GM12873 (cell line): ENCODE measurements around the gene TMEM187.

Experiments
- CTCF ChIP-seq: IDR thresholded peaks from 2 replicates; pipeline ENCODE4 v1.5.1; 2012; ENCODE audit warnings: low read depth, mild to moderate bottlenecking, moderate library complexity, low read length, control low read depth; ENCODE audit not compliant: insufficient read depth; ENCODE audit errors: missing control alignments

TMEM187 gene

GRCh38 chrX:153952373-153953026 is 20.1 kb upstream of the TMEM187 start:
- TF ChIP-seq CTCF = no peak

- peak; percentile 95 for TF ChIP-seq CTCF
Measured at GRCh38 chrX:153953342-153953830, 19.2 kb upstream of the TMEM187 start.

- peak; percentile 14 for TF ChIP-seq CTCF
Measured at GRCh38 chrX:153953892-153954557, 18.5 kb upstream of the TMEM187 start.

GRCh38 chrX:153954558-153955227 is 17.9 kb upstream of the TMEM187 start:
- no peak for TF ChIP-seq CTCF

- TF ChIP-seq CTCF = no peak
Measured at GRCh38 chrX:153955228-153955732, 17.3 kb upstream of the TMEM187 start.

GRCh38 chrX:153956044-153956907 is 16.3 kb upstream of the TMEM187 start:
- no peak for TF ChIP-seq CTCF
